SK-N-MC (cell line): ENCODE data around the gene JMJD8.

ENCODE experiments used
- EZH2 ChIP-seq: fragments of 200-600 bp; sonication (generic); IDR thresholded peaks from one replicate; pipeline ENCODE4 v1.6.1; 2017; ENCODE audit warnings: antibody characterized with exemption
- FOXP2 ChIP-seq: optimal IDR thresholded peaks from 2 replicates; pipeline ENCODE3; 2011; ENCODE audit warnings: mild to moderate bottlenecking, moderate library complexity; ENCODE audit not compliant: insufficient read depth; ENCODE audit errors: extremely low read length, control extremely low read depth
- POLR2AphosphoS5 ChIP-seq: IDR thresholded peaks from 2 replicates; pipeline ENCODE4 v1.6.1; 2012; ENCODE audit warnings: mild to moderate bottlenecking, low read depth, low read length, borderline replicate concordance

- no peak for TF ChIP-seq POLR2AphosphoS5
- no peak for TF ChIP-seq EZH2
- no peak for TF ChIP-seq FOXP2
These were observed 27.6 kb upstream of the JMJD8 start for GRCh38 chr16:711548-712320.
